Stromal cell of bone marrow (primary cell): Measurements from ENCODE around the gene BAHD1.

ENCODE experiments used
- DNase-seq: peaks from one replicate; pipeline ENCODE4 v3.0.0-alpha.2; 2012; ENCODE audit warnings: low read depth

BAHD1 gene

DNA sequence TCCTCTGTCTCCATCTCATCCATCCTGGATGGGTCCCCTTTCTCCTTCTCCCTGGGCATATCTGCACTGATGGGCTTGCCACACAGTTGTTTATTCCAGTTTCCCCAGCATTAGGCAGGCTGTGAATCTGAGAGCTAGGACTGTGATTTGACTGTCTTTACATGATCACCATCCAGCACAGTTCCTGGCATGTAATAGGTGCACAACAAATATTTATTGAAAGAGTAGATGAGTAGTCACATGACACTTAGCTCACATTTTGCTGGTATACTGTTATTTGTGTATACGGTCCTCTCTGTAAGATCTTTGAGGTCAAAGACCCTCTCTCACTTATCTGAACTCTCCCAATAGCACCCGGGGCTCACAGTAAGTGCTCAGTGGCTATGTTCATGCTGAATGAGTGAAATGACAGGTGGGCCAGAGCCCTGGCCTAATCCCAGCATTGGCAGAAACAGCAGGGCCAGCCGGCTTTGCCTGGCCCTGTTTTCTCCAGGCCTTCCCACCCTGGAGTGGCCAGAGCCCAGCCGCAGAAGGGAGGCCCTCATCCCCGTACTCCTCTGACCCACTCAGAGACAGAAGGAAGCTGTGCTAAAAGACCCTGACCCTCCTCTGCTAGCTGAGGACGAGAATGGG is 16.2 kb upstream of the BAHD1 start:
- DNase-seq, result no peak

DNA sequence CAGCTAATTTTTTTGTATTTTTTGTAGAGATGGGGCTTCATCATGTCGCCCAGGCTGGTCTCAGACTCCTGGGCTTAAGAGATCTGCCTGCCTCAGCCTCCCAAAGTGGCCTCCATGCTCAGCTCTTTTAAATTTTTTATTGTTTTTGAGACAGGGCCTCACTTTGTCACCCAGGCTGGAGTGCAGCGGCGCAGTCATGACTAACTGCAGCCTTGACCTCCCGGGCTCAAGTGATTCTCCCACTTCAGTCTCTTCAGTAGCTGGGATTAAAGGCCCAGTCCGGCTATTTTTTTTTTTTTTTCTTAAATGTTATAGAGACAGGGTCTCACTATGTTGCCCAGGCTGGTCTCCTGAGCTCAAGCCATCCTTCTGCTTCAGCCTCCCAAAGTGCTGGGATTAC is 15.1 kb upstream of the BAHD1 start:
- no peak for DNase-seq

DNA sequence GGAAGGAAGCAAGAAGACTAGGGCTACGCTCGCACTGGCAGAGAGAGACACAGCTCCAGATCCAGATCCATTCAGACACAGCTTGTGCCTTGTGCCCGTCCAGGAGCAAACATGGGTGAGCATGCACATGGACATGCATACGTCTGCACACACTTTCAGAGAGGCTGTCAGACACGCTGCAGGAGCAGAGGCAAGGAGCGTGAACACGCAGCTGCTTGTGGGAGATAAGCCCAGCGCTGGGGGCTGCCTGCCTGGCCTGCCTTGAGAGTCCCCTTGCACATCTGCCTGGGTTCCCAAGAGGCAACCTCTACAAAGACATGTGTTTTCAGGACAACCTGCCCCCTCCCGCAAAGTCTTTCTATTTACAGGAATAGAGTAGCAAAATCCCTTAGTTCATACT is 13.6 kb upstream of the BAHD1 start:
- no peak for DNase-seq

DNA sequence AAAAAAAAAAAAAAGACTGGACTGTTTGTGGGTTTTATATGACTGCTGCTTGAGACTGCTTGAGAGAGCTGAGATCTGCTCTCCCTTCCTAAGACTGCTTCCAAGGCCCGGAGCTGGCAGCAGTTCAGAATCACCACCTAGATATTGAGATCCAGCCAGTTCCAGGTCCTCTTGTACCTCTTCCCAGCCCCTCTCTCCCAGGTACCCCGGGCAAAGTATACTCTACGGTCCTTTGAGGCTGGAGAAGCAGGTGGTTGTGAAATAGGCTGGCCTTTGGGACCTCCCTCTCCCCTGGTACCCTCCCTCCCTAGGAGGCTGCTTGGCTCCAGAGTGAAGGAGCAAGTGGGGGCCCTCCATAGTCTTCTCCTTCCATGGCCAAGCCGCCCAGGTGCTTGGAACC is 12.6 kb upstream of the BAHD1 start:
- DNase-seq, result no peak

DNA sequence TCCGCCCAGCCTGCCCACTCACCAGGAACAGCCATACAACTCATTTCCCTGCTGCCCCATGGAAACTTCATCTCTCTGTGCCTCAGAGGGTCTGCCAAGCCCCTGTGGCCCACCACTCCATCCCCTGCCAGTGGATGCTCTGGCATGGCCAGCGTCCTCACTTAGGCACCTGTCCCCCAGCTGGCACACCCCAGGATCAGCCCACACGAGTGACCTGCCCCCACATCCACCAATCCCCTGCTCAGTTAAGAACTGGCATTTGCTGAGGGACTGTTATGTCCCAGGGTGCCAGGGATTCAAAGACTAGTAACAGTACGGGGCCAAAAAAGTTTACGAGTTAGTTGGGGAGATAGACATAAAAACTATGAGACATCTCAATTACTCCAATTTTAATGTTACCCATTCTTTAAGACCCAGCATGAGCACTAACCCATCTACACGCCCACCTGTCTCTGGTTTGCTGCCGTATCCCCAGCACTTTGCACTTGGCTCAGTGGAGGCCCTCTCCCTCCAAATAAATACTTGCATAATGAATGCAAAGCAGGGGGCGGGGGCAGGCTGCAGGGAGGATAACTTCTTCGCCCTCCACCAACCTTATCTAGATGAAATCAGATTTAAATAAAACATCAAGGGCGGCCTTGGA is 11.6 kb upstream of the BAHD1 start:
- no peak for DNase-seq

DNA sequence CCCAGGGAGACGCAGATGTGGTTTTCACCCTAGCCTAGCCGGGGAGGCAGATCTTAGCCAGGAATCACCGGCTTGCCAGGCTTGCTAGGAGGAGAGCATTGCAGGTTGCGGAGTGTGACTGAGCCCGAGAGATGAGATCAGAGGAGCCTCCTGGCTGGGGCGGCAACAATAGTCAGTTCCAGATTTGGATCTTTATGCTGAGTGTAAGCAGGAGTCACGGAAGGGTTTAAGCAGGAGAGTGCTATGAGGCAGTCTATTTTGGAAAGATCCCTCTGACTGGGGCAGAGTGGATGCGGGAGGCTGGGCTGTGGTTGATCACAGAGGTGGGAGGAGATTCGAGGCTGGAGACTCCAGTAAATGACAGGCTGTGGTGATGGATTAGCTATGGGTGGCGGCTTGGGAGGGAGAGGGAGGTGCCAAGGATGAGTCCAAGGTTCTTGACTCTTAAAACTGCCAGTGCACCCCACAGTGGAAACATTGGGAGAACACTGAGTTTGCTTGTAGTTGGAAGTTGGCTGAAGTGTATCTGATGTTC is 10.4 kb upstream of the BAHD1 start:
- peak; percentile 73 for DNase-seq

DNA sequence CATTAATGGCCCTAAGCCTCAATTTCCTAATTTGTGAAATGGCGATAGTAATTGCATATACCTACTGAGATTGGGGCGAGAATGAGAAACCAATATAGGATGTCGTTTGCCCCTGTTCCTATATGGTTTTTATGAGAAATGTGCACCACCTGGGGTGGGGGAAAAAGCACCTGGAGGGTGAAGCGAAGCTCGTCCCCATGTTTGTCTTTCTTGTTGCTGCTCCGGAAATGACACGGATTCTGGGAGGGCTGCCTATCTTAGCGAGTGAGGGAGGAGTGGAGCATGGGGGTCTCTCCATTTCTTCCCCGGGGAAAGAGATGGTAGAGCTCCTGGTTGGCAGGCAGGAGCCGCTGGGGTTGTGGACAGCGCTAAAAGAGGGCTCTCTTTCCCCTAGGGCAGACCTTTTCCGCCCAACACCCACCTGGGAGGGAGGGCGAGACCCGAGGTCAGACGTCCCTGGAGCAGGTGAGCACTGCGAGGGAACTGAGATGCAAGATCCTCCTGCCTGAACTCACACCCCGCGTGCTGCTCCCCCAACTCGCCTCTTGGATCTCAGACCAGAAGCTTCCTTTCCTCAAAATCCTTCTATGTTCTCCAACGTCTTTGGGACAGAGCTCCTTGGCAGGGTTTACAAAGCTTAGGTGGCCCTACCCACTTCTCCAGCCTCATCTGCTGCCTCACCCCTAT is 5.6 kb upstream of the BAHD1 start:
- no peak for DNase-seq

DNA sequence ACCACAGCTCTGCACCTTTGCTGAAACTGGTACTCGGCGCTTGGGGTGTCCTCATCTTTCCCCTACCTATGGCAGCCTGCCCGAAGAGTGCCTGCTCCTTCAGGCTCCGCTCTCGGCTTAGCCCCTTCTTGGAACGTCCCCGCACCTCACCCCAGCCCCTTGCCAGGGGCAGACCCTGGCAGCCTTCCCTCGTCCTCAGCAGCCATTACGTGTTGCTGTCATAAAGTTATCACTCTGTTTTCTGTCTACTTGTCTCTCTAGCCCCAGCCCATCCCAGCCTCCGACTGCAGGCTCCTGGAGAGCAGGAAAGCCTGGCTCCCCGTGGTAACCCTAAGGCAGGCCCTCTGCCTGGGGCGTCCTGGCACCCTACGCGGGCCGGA is 5.1 kb upstream of the BAHD1 start:
- no peak for DNase-seq

DNA sequence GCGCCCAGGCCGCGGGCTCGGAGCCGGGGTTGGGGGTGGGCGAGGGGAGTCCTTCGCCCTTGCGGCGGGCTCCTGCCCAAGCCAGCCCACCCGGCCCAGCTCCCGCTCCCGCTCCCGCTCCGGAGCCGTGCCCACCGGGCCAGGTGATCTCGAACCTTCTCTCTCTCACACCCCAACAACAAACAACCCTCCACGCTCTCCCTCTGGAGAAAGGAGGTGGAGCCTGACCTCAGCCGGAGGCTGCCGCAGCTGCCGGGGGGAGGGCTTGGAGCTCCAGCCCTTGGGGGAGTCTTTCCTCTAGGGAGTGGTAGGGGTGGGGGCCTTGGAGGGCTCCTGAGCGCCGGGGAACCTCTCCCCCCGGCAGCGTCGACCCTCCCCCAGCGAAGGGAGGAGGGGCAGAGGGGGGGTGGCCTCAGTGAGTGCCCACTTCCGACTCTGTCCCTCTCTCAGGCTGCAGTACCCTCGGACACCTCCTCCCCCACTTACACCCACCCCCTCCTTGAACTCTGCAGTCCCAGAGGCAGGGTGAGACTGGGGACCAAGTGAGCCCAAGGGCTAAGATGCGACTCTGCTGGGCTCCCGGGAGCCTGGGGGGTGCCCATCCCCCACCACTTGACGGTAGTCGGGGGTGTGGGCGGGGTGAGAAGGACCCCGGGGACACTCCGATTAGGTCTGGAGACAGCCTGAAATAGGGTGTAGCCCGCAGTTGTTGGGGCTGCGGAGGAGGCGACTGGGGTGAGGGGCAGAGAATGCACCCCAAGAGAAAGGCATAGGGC is 4.4 kb upstream of the BAHD1 start:
- no peak for DNase-seq

DNA sequence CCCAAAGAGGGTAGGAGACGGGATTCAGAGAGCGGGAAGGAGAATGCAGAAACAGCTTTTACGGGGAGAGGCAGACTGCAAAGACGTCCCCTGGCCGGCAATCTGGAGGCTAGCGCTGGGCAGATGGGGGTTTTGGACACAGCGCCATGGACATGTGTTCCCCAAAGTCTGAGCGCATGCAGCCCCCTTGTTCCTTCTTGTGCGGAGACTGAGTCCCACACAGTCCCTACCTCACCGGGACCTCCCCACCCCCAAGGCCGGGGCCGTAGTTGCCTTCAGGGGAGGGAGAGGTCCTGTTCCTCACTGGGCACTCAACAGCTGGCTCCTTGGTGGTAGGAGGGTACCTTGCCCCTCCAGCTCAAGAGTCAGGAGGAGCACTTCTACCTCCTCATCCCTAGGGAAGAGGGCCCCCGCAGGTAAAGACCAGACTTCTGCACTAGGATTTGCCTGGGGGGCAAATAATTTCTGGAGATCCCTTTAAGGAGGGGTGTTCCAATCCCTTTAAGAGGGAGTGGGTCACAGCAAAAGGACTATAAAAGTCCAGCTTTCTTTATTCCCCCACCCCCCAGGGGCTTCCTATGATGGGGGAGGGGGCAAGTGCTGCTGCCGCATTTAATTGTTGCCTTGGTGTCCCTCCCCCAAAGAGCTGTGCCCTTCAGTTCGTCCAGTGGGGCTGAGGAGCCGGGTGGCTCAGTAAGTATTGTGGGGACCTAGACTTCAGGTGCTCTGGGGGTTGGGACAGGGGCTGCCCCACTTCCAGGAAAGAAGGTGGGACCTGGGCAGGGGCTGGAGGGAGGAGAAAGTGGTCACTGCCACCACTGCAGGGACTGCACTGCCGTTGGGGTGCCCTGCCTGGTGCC is 3.6 kb upstream of the BAHD1 start:
- DNase-seq, result no peak

DNA sequence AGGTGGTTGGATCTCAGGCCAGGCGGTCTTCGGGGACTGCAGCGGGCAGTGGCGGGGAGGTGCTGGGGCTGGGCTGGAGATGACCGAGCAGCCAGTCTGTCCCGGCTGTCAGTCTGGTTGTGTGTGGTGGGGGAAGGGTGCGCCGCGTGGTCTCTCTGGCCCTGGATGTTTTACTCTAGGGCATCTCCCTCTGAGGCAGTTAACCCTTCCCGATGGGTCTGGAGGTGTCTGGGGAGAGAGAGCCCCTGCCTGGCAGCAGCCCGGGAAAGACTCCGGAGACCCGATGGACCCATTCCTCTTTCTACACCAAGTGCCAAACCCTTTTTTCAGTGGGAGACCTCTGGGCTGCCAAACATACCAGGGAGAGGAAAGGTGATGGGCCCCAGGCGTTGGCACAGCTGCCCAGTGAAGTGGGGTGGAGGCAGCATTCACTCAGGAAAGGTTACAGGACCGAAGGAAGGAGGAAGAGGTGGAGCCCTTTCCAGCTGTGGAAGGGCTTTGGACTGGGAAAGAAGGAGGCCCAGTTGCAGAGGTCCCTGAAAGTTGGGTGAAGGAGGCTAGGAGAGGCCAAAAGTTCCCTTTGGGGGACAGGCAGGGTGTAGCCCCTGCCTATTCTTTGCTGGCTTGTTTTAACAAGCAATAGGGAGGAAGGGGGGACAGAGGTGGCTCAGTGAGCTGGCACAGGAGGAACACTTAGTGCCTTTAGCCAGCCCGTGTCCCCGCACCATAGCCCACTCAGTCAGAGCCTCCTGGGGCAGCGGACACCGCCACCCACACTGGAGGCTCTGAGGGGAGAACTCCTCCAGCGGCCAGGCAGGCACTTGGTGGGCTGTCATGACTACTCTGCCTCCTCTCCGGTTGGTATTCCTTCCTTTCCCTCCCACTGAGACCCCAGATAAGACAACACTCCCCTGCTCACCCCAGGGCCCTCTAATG is 2.7 kb upstream of the BAHD1 start:
- DNase-seq, result no peak

DNA sequence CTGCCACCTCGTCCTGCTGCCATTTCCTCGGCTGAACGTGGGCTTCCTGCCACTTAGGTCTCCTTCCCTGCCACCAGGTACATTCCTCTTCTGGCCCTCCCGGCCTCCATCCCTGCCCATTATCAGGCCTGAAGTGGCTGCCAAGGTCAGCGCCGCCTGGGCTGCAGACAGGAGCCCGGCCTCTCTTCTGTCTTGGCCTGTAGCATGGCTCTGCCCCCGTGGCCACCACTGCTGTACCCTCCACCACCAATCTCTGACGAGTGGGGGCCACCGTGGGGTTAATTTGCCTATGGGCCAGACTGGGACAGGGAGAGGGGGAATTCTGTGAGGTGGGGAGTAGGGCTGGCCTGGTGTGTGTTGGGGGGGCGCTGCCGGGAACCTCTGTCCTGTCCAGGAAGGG is 2.0 kb upstream of the BAHD1 start:
- DNase-seq, result no peak

DNA sequence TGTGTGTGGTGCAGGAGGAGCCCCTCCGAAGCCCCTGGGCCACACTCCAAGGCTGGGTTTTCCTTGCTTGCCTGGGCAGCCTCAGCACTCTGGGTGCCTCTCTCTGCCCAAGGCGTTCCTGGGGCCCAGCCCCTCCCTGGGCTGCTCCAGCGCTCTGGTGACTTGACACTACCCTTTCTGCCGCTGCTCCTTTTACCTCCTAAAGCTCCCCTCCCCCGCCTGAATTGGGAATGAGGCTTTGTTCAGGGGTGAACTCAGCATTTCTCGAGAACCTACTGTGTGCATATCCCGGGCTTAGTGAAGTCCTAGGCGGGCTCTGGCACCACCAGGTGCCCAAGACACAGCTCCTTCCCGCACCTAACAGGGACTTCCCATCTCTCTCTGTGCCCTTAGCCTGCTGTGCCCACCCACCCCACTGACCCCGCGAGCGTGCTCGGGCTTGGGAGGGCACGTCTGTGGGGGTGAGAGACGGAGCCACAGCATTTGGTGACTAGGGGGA is 1.2 kb upstream of the BAHD1 start:
- no peak for DNase-seq

DNA sequence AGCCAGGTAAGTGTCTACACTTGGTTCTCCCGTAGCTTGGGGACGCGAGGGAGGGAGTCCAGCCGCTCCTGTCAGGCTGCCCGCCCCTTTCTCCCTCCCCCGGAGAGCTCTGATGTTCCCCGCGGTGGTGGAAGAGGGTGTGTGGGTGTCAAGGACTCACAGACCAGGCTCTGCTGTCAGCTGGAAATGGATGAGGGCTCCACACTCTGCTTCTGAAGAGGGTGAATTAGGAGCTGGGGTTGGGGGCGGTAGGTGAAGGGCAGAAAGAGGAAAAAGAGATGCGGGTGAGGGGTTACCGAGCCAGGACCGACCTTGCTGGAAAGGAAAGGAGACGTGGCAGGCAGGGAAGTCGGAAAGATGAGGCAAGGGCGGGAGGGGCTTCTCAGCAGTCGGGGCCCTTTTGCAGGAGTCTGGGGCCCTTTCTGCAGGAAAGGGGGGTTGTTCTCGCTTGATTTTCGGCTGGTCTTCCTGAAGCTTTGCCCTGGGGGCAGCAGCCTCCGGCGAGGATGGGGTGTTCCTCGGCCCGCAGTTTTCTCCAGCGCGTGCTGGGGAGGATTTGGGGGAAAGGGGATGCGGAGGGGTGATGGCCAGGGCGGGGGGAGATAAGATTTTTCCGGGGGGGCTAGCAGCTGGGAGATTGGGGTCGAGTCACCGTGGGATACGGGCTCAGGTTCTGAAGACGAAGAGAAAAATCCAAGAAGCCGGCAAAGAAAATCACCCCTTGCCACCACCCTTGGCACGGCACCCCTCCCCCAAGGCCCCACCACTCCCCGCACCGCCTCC is 602 bp upstream of the BAHD1 start:
- no peak for DNase-seq

DNA sequence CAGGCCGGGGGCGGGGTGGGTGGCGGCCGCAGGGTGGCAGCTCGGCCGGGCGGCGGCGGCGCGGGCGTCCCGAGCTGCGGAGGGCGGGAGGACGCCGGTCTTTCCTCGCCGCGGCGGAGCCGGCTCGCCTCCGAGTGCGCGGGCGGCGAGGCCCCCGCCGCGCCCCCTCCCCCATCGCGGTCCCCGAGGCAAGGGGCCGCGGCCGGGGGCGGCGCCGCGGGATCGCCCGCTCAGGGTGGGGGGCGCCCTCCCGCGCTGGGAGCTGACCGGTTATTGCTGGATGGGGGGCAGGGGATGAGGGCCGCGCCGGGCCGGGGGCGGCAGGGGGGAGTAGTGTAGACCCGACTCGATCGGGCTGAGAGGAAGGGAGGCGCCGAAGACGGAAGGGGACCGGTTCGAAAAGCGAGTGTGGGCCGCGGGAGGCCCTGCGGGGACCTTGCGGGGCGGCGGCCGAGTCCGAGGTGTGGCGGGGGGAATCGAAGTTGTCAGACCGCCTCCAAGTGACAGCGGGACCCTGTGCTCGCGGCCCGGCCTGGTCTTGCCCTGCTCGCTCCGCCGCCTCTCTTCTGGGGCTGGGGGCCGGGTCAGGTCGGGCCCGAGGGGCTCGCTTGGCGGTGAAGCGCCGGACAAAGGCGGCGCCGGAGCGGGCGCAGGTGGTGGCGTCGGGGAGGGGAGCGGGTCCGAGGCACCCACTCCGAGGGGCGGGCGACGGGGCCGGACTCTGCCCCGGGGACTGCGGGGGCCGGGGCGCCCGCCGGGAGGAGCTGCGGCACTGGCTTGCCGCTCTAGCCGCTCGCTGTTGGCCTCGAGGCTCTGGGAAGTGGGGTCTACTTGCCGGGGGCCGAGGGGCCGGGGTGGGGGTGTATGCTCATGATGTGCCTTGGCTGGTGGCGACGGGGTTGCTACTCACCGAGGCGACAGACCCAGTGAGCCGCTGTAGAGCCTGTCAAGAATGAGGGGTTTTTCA is 1.1 kb downstream of the BAHD1 start:
- no peak for DNase-seq

DNA sequence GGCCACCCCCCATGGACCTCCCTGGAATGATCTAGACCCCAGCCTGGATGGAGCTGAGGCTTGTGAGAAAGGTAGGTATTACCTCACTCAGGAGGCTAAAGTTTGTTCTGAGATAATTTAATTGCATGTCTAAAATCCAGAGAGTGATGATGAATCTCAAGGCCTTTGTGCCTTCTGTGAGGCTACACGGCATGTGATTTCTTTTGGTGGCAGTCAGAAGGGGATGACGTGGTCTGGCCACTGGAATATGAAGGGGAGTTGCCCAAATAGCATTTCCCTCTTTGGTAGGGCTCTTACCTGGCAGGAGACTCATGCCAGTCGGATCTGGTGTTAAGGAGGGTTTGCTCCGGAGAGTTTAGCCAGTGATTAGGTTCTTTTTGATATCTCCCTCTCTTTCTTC is 2.5 kb downstream of the BAHD1 start:
- DNase-seq, result no peak

DNA sequence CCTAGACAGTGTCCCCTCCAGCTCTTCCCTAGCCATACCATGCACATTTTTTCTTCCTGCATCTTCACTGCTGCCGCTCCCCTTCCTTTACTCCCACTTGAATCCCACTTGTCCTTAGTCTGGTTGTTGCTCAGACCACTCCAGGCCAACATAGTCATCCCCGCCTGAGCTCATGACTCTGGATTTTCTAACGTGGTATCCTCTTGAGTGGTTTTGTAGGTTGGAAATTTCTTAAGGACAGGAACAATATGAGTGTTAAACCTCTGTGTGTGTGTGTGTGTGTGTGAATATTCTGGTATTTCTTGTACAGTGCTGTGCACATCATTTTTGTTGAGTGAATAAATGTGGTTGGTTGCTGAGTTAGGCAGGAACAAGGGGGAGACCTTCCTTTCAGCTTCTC is 3.1 kb downstream of the BAHD1 start:
- DNase-seq, result no peak

DNA sequence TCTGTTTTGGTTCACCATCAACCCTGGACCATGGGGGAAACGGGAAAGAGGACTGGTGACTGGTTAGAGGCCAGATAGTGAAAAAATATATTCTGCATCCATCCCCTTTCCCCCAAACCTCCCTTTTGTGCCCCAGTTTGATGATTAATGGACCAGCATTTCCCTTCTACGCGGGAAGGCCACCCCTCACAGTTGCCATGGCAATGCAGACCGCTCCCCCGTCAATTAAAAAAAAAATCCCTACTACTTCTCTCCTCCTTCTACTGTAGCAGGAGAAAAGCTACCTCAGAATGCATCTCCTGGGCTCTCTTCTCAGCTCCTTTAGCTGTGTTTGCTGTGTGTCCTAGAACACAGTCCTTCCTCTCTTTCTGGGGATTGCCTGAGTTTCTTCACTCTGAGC is 4.0 kb downstream of the BAHD1 start:
- no peak for DNase-seq
